SK-N-SH (cell line): ENCODE data around the gene INTS6.

Experiments used
- FOSL2 ChIP-seq: IDR thresholded peaks from 2 replicates; pipeline ENCODE4 v1.4.0; 2012; ENCODE audit warnings: low read depth, mild to moderate bottlenecking, moderate library complexity, borderline replicate concordance
- JUND ChIP-seq: IDR thresholded peaks from 2 replicates; pipeline ENCODE4 v1.4.0; 2012
- MXI1 ChIP-seq: IDR thresholded peaks from 2 replicates; pipeline ENCODE4 v1.6.1; 2012; ENCODE audit warnings: mild to moderate bottlenecking, low read depth, low read length, improper control_type of control experiment
- RCOR1 ChIP-seq: fragments of 150-350 bp; IDR thresholded peaks from 2 replicates; pipeline ENCODE4 v1.6.1; 2017; ENCODE audit warnings: antibody characterized with exemption, low read length
- TF ChIP-seq, protein P1 (sequence below): fragments of 200-600 bp; sonication (generic); IDR thresholded peaks from 2 replicates; pipeline ENCODE4 v1.6.1; 2017; ENCODE audit warnings: antibody characterized with exemption, mild to moderate bottlenecking, moderate library complexity
- TF ChIP-seq, protein P2 (sequence below): IDR thresholded peaks from 2 replicates; pipeline ENCODE4 v1.6.1; 2012; ENCODE audit warnings: mild to moderate bottlenecking, low read depth, low read length, moderate library complexity

DNA sequence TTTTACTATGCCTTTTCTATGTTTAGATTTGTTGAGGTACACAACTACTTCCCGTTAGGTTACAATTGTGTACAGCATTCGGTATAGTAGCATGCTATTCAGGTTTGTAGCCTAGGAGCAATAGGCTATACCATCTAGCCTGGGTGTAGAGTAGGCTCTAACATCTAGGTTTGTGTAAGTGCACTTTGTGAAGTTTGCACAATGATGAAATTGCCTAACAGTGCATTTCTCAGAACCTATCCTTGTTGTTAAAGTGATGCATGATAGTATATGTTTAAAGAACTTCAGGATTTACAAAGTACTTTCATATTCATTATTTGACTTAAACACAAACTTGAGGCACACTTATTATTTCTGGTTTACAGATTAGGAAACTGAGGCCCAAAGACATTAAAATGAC, 124.9 kb downstream of the INTS6 start:
- TF ChIP-seq, protein P1, sequence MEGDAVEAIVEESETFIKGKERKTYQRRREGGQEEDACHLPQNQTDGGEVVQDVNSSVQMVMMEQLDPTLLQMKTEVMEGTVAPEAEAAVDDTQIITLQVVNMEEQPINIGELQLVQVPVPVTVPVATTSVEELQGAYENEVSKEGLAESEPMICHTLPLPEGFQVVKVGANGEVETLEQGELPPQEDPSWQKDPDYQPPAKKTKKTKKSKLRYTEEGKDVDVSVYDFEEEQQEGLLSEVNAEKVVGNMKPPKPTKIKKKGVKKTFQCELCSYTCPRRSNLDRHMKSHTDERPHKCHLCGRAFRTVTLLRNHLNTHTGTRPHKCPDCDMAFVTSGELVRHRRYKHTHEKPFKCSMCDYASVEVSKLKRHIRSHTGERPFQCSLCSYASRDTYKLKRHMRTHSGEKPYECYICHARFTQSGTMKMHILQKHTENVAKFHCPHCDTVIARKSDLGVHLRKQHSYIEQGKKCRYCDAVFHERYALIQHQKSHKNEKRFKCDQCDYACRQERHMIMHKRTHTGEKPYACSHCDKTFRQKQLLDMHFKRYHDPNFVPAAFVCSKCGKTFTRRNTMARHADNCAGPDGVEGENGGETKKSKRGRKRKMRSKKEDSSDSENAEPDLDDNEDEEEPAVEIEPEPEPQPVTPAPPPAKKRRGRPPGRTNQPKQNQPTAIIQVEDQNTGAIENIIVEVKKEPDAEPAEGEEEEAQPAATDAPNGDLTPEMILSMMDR: no peak
- TF ChIP-seq, protein P2, sequence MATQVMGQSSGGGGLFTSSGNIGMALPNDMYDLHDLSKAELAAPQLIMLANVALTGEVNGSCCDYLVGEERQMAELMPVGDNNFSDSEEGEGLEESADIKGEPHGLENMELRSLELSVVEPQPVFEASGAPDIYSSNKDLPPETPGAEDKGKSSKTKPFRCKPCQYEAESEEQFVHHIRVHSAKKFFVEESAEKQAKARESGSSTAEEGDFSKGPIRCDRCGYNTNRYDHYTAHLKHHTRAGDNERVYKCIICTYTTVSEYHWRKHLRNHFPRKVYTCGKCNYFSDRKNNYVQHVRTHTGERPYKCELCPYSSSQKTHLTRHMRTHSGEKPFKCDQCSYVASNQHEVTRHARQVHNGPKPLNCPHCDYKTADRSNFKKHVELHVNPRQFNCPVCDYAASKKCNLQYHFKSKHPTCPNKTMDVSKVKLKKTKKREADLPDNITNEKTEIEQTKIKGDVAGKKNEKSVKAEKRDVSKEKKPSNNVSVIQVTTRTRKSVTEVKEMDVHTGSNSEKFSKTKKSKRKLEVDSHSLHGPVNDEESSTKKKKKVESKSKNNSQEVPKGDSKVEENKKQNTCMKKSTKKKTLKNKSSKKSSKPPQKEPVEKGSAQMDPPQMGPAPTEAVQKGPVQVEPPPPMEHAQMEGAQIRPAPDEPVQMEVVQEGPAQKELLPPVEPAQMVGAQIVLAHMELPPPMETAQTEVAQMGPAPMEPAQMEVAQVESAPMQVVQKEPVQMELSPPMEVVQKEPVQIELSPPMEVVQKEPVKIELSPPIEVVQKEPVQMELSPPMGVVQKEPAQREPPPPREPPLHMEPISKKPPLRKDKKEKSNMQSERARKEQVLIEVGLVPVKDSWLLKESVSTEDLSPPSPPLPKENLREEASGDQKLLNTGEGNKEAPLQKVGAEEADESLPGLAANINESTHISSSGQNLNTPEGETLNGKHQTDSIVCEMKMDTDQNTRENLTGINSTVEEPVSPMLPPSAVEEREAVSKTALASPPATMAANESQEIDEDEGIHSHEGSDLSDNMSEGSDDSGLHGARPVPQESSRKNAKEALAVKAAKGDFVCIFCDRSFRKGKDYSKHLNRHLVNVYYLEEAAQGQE: no peak
- TF ChIP-seq JUND (no peak), FOSL2 (no peak), MXI1 (no peak), RCOR1 (no peak)
